Measurements from ENCODE around the gene THAP12.

DNA sequence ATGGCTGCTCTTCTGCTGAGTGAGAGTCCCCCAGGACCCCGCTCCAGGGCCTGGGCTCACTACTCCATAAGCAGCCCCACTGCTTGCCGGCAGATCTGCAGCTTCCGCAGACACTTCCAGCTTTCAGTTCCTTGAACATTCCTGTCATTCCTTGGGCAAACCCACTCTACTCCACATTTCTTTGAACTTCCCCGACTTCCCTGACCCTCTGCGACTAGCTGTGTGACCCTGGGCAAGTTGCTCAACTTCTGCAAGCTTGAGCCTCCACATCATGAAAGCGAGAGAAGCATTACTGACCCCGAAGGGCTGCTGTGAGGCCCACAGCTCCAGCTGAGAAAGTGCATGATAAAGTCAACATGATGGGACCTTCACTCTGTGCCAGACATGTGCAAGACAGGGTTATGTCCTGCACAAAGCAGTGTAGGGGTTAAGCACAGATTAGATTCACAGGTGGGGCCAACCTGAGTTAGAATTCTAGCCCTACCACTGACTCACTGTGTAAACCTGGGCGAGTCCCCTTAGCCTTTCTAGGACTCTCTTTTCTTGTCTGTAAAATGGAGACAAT lies 51.8 kb downstream of the THAP12 start:
- no peak for TF ChIP-seq EZH2phosphoT487 (IDR thresholded peaks at IDR 0.05; ENCODE audit: borderline replicate concordance)
- TF ChIP-seq, protein P1, sequence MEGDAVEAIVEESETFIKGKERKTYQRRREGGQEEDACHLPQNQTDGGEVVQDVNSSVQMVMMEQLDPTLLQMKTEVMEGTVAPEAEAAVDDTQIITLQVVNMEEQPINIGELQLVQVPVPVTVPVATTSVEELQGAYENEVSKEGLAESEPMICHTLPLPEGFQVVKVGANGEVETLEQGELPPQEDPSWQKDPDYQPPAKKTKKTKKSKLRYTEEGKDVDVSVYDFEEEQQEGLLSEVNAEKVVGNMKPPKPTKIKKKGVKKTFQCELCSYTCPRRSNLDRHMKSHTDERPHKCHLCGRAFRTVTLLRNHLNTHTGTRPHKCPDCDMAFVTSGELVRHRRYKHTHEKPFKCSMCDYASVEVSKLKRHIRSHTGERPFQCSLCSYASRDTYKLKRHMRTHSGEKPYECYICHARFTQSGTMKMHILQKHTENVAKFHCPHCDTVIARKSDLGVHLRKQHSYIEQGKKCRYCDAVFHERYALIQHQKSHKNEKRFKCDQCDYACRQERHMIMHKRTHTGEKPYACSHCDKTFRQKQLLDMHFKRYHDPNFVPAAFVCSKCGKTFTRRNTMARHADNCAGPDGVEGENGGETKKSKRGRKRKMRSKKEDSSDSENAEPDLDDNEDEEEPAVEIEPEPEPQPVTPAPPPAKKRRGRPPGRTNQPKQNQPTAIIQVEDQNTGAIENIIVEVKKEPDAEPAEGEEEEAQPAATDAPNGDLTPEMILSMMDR (conservative IDR thresholded peaks at IDR 0.05; ENCODE audit: low read length) = no peak
